Measurements from ENCODE around the gene CHEK2. TPM values are rescaled to one million over a fixed set of nuclear protein-coding genes. Genes with fewer than 3 reads are reported as not detected.
"Not testable (repeated sequence)": the region's sequence is repeated elsewhere in the genome, so short reads cannot be mapped to it uniquely, and the experiment has no call there.

Gene CHEK2
- total RNA-seq, 1 donor from 2014 or later = 8.1 TPM

- Histone ChIP-seq H3K27me3 (ENCODE audit: control insufficient read depth, insufficient read depth, low read length) (no peaks in the 10 kb centered on the region), H3K4me3 (ENCODE audit: low read depth, low read length) (no peak overlapping the region), H3K36me3 (ENCODE audit: control insufficient read depth, insufficient read depth, low read length) (no peaks in the 10 kb centered on the region)
- TF ChIP-seq, protein P1, sequence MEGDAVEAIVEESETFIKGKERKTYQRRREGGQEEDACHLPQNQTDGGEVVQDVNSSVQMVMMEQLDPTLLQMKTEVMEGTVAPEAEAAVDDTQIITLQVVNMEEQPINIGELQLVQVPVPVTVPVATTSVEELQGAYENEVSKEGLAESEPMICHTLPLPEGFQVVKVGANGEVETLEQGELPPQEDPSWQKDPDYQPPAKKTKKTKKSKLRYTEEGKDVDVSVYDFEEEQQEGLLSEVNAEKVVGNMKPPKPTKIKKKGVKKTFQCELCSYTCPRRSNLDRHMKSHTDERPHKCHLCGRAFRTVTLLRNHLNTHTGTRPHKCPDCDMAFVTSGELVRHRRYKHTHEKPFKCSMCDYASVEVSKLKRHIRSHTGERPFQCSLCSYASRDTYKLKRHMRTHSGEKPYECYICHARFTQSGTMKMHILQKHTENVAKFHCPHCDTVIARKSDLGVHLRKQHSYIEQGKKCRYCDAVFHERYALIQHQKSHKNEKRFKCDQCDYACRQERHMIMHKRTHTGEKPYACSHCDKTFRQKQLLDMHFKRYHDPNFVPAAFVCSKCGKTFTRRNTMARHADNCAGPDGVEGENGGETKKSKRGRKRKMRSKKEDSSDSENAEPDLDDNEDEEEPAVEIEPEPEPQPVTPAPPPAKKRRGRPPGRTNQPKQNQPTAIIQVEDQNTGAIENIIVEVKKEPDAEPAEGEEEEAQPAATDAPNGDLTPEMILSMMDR (IDR thresholded peaks at IDR 0.05; ENCODE audit: insufficient read depth, low read length, poor library complexity, severe bottlenecking) = no peak
- DNase-seq (ENCODE audit: low read depth) = no peak
Measured at GRCh38 chr22:28669387-28669786, 72.2 kb downstream of the CHEK2 start.

DNA sequence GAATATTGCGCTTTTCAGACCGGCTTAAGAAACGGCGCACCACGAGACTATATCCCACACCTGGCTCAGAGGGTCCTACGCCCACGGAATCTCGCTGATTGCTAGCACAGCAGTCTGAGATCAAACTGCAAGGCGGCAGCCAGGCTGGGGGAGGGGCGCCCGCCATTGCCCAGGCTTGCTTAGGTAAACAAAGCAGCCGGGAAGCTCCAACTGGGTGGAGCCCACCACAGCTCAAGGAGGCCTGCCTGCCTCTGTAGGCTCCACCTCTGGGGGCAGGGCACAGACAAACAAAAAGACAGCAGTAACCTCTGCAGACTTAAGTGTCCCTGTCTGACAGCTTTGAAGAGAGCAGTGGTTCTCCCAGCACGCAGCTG lies 78.1 kb downstream of the CHEK2 start:
- H3K27me3 ChIP-seq (ENCODE audit: control insufficient read depth, insufficient read depth, low read length); H3K4me3 ChIP-seq (ENCODE audit: low read depth, low read length); H3K36me3 ChIP-seq (ENCODE audit: control insufficient read depth, insufficient read depth, low read length); DNase-seq (ENCODE audit: low read depth): not testable (repeated sequence)

GRCh38 chr22:28658448-28658847 lies 83.2 kb downstream of the CHEK2 start:
- Histone ChIP-seq H3K36me3 (ENCODE audit: control insufficient read depth, insufficient read depth, low read length) (no peaks in the 10 kb centered on the region), H3K4me3 (ENCODE audit: low read depth, low read length) (no peak overlapping the region), H3K27me3 (ENCODE audit: control insufficient read depth, insufficient read depth, low read length) (no peaks in the 10 kb centered on the region)
- TF ChIP-seq, protein P1 (IDR thresholded peaks at IDR 0.05; ENCODE audit: insufficient read depth, low read length, poor library complexity, severe bottlenecking) = no peak
- DNase-seq (ENCODE audit: low read depth) = no peak

DNA sequence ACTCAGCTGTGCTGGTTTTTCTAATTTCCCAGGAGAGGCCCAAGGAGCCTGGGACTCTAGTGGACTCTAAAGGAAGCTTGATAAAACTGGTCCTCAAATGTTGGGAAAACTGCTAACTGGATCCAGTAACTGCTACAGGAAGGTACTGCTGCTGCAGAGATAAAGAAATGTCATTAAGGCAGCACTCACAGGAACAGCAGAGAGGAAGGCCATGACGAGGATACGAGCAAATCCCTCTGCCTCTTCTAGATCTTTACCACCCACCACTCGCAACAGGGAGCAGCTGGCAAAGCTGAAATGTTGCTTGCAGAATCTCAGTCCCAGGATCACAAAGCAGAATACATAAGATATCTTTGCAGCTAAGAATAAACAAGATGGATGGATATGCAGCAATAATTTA lies 85.4 kb downstream of the CHEK2 start:
- no peaks in the 10 kb centered on the region for H3K36me3 ChIP-seq (ENCODE audit: control insufficient read depth, insufficient read depth, low read length)
- no peaks in the 10 kb centered on the region for H3K27me3 ChIP-seq (ENCODE audit: control insufficient read depth, insufficient read depth, low read length)
- no peak overlapping the region for H3K4me3 ChIP-seq (ENCODE audit: low read depth, low read length)
- TF ChIP-seq, protein P1 (IDR thresholded peaks at IDR 0.05; ENCODE audit: insufficient read depth, low read length, poor library complexity, severe bottlenecking) = no peak
- no peak for DNase-seq (ENCODE audit: low read depth)

- Histone ChIP-seq H3K27me3 (ENCODE audit: control insufficient read depth, insufficient read depth, low read length) (no peaks in the 10 kb centered on the region), H3K36me3 (ENCODE audit: control insufficient read depth, insufficient read depth, low read length) (no peaks in the 10 kb centered on the region), H3K4me3 (ENCODE audit: low read depth, low read length) (no peak overlapping the region)
- no peak for DNase-seq (ENCODE audit: low read depth)
- TF ChIP-seq, protein P1 (IDR thresholded peaks at IDR 0.05; ENCODE audit: insufficient read depth, low read length, poor library complexity, severe bottlenecking) = no peak
Measured at GRCh38 chr22:28650463-28650862, 91.2 kb downstream of the CHEK2 start.

DNA sequence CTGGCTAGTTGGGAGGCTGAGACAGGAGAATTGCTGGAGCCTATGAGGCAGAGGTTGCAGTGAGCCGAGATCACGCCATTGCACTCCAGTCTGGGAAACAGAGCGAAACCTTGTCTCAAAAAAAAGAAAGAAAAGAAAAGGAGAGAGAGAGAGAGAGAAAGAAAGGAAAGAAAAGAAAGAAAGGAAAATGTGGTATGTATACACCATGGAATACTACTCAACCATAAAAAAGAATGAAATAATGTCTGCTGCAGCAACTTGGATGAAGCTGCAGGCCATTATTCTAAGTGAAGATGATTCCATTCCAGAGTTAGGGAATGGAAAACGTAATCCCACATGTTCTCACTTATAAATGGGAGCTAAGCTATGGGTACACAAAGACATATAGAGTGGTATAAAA lies 92.8 kb downstream of the CHEK2 start:
- H3K4me3 ChIP-seq (ENCODE audit: low read depth, low read length) = no peak overlapping the region
- H3K36me3 ChIP-seq (ENCODE audit: control insufficient read depth, insufficient read depth, low read length) = no peaks in the 10 kb centered on the region
- TF ChIP-seq, protein P1 (IDR thresholded peaks at IDR 0.05; ENCODE audit: insufficient read depth, low read length, poor library complexity, severe bottlenecking) = no peak
- no peak for DNase-seq (ENCODE audit: low read depth)
- no peaks in the 10 kb centered on the region for H3K27me3 ChIP-seq (ENCODE audit: control insufficient read depth, insufficient read depth, low read length)
